Neuronal stem cell (in vitro differentiated cells): Measurements from ENCODE around the gene WWOX.

ENCODE experiments used
- DNase-seq: peaks from one replicate; pipeline ENCODE4 v3.0.0-alpha.2; 2013; ENCODE audit warnings: low spot score
- H2AFZ ChIP-seq: one replicate; pipeline ENCODE4 v1.6.1; 2013; ENCODE audit warnings: mild to moderate bottlenecking, low read length, inconsistent platforms
- H2AK5ac ChIP-seq: 2 replicates; pipeline ENCODE4 v1.6.1; 2013; ENCODE audit warnings: low read depth, mild to moderate bottlenecking, inconsistent platforms, low read length, moderate library complexity, mixed read lengths
- H2BK120ac ChIP-seq: 2 replicates; pipeline ENCODE4 v1.6.1; 2013; ENCODE audit warnings: low read depth, mild to moderate bottlenecking, inconsistent platforms, low read length, moderate library complexity, mixed read lengths
- H2BK12ac ChIP-seq: one replicate; pipeline ENCODE4 v1.6.1; 2013; ENCODE audit warnings: low read length, inconsistent platforms
- H2BK15ac ChIP-seq: 2 replicates; pipeline ENCODE4 v1.6.1; 2013; ENCODE audit warnings: mild to moderate bottlenecking, low read length, inconsistent platforms, mixed read lengths
- H2BK5ac ChIP-seq: one replicate; pipeline ENCODE4 v1.6.1; 2013; ENCODE audit warnings: inconsistent platforms, mild to moderate bottlenecking, low read length, moderate library complexity
- H3K14ac ChIP-seq: one replicate; pipeline ENCODE4 v1.6.1; 2013; ENCODE audit warnings: low read length, inconsistent platforms
- H3K18ac ChIP-seq: 2 replicates; pipeline ENCODE4 v1.6.1; 2013; ENCODE audit warnings: low read length, inconsistent platforms
- H3K23ac ChIP-seq: 2 replicates; pipeline ENCODE4 v1.6.1; 2013; ENCODE audit warnings: low read depth, mild to moderate bottlenecking, mixed read lengths, low read length, inconsistent platforms; ENCODE audit not compliant: poor library complexity
- H3K27ac ChIP-seq: replicated peaks from 3 replicates; pipeline ENCODE4 v1.5.1; 2013; ENCODE audit warnings: low read length, inconsistent platforms
- H3K27me3 ChIP-seq, 3 experiments: 2 replicates each; pipeline ENCODE4 v1.6.1; 2013; ENCODE audit warnings: low read length in 3 of 3, mild to moderate bottlenecking in 2 of 3, inconsistent platforms in 1 of 3, low read depth in 1 of 3, mixed read lengths in 1 of 3, moderate library complexity in 1 of 3; ENCODE audit not compliant: control insufficient read depth in 3 of 3, insufficient read depth in 3 of 3
- H3K36me3 ChIP-seq, 2 donors: replicated peaks in 1 of 2; 2 replicates each; pipeline ENCODE4 v1.6.1; 2013; ENCODE audit warnings: low read length in 2 of 2; ENCODE audit not compliant: control insufficient read depth in 2 of 2, insufficient read depth in 2 of 2
- H3K4ac ChIP-seq: 2 replicates; pipeline ENCODE4 v1.6.1; 2013; ENCODE audit warnings: inconsistent platforms, mild to moderate bottlenecking, low read length, moderate library complexity
- H3K4me1 ChIP-seq, 2 donors: 1 replicate in 1 of 2; 2 replicates in 1 of 2; pipeline ENCODE4 v1.6.1; 2013; ENCODE audit warnings: low read length in 2 of 2, low read depth in 1 of 2; ENCODE audit not compliant: control insufficient read depth in 2 of 2, insufficient read depth in 1 of 2
- H3K4me2 ChIP-seq: one replicate; pipeline ENCODE4 v1.6.1; 2013; ENCODE audit warnings: mild to moderate bottlenecking, low read length, inconsistent platforms; ENCODE audit not compliant: insufficient read depth, poor library complexity, severe bottlenecking
- H3K4me3 ChIP-seq, 2 donors: 2 replicates each; pipeline ENCODE4 v1.5.1; 2013; ENCODE audit warnings: low read length in 2 of 2, mild to moderate bottlenecking in 2 of 2, inconsistent platforms in 1 of 2, moderate library complexity in 1 of 2
- H3K79me1 ChIP-seq: one replicate; pipeline ENCODE4 v1.6.1; 2013; ENCODE audit warnings: low read depth, mild to moderate bottlenecking, inconsistent platforms, low read length, moderate library complexity
- H3K9ac ChIP-seq: one replicate; pipeline ENCODE4 v1.6.1; 2013; ENCODE audit warnings: mild to moderate bottlenecking, low read depth, low read length, inconsistent platforms; ENCODE audit not compliant: poor library complexity
- H3K9me3 ChIP-seq, 2 donors: replicated peaks in 1 of 2; 2 replicates each; pipeline versions ENCODE3 to v1.6.1; 2013; ENCODE audit warnings: low read length in 2 of 2, mild to moderate bottlenecking in 2 of 2, inconsistent platforms in 1 of 2, low read depth in 1 of 2, mixed read lengths in 1 of 2, moderate library complexity in 1 of 2; ENCODE audit not compliant: control insufficient read depth in 2 of 2, insufficient read depth in 1 of 2
- H4K8ac ChIP-seq: one replicate; pipeline ENCODE4 v1.6.1; 2013; ENCODE audit warnings: low read depth, mild to moderate bottlenecking, inconsistent platforms, low read length, moderate library complexity
- H4K91ac ChIP-seq: one replicate; pipeline ENCODE4 v1.6.1; 2013; ENCODE audit warnings: low read length, low read depth, mild to moderate bottlenecking, inconsistent platforms; ENCODE audit not compliant: poor library complexity
- WGBS, 2 donors: extraction: QIAGEN DNeasy Blood & Tissue Kit; methylation state at CpG; one replicate each; pipeline ENCODE4 v1.1.7; 2013; ENCODE audit warnings: missing lambda C conversion rate in 2 of 2, mixed read lengths in 1 of 2; ENCODE audit not compliant: insufficient read length in 2 of 2, insufficient replicate concordance in 1 of 2; ENCODE audit errors: extremely low coverage in 2 of 2; 5-methylcytosine and 5-hydroxymethylcytosine counted together

Gene WWOX

DNA sequence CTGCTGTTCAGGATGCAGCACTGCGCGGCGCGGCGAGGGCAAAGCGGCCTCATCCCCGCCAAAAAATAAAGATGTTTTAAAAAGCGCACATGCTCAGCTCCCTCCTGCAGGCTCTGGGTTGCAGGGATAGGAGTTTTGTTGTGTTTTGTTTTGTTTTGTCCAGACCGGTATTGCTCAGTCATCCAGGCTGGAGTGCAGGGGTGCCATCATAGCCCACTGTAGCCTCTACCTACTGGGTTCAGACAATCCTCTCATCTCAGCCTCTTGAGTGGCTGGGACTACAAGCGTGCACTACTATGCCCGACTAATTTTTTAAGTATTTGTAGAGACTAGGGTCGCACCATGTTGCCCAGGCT is 636 bp downstream of the WWOX start:
- Histone ChIP-seq H3K4ac (no peak overlapping the region), H2BK15ac (no peak overlapping the region), H3K4me1 (peaks cover 0 to 2% of the 10 kb centered on the region in 2 donors), H3K4me2 (peak overlapping the region; percentile 90), H3K14ac (no peak overlapping the region), H4K91ac (no peak overlapping the region), H3K18ac (no peak overlapping the region), H3K23ac (no peak overlapping the region), H3K27me3 (no peaks in the 10 kb centered on the region), H3K27ac (no peak overlapping the region), H2BK120ac (no peak overlapping the region), H4K8ac (no peak overlapping the region), H3K36me3 (peaks cover 0 to 4% of the 10 kb centered on the region in 2 donors), H3K9me3 (peaks cover 0 to 3% of the 10 kb centered on the region in 2 donors), H3K9ac (peak overlapping the region; percentile 17), H3K4me3 (peak overlapping the region; percentile 93 to 94), H2BK5ac (peak overlapping the region; percentile 82), H2AFZ (peak overlapping the region; percentile 100), H2AK5ac (no peak overlapping the region), H2BK12ac (no peak overlapping the region), H3K79me1 (no peaks in the 10 kb centered on the region)
- no CpG with 5 or more reads among the region's 12 CpGs for WGBS, 2 donors
- no peak for DNase-seq

- Histone ChIP-seq H4K8ac (no peak overlapping the region), H3K4me3 (no peak overlapping the region), H3K14ac (no peak overlapping the region), H2BK120ac (no peak overlapping the region), H2BK5ac (no peak overlapping the region), H4K91ac (no peak overlapping the region), H2AFZ (no peak overlapping the region), H3K18ac (no peak overlapping the region), H2AK5ac (no peak overlapping the region), H3K79me1 (no peaks in the 10 kb centered on the region), H3K27ac (no peak overlapping the region), H3K4me2 (no peak overlapping the region), H3K9ac (no peak overlapping the region), H3K4ac (no peak overlapping the region), H3K27me3 (no peaks in the 10 kb centered on the region), H3K23ac (no peak overlapping the region), H3K9me3 (peaks cover 0 to 3% of the 10 kb centered on the region in 2 donors), H3K4me1 (peaks cover 2% of the 10 kb centered on the region in 2 donors), H2BK12ac (no peak overlapping the region), H2BK15ac (no peak overlapping the region), H3K36me3 (peaks cover 0 to 4% of the 10 kb centered on the region in 2 donors)
- WGBS, 2 donors: no CpG with 5 or more reads among the region's 5 CpGs
- no peak for DNase-seq
These were observed 2.7 kb downstream of the WWOX start for GRCh38 chr16:78102122-78102660.

DNA sequence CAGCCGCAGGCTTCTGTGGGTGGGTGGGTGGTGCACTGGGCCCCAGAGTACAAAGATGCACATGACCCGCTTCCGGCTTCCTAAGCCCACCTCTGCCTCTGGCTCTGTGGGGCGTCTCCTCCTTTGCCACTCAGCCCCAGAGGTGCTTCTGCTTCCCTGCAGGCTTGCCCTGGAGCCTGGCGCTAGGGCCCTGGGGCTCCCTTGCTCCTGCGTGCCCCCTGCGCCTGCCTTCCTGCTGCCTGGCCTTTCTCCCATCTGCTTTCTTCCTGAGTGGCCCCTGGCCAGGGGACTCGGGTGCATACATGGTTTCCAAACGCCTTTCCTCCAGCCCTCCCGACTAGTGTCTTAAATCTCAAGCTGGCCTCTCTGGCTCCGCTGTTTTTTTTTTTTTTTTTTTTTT is 3.4 kb downstream of the WWOX start:
- Histone ChIP-seq H3K27me3 (no peaks in the 10 kb centered on the region), H3K27ac (no peak overlapping the region), H3K4me2 (no peak overlapping the region), H3K79me1 (no peaks in the 10 kb centered on the region), H4K91ac (no peak overlapping the region), H3K14ac (no peak overlapping the region), H3K18ac (no peak overlapping the region), H3K9ac (no peak overlapping the region), H3K36me3 (peaks cover 0 to 4% of the 10 kb centered on the region in 2 donors), H2BK15ac (no peak overlapping the region), H3K23ac (no peak overlapping the region), H3K4me3 (no peak overlapping the region), H2AFZ (no peak overlapping the region), H2BK120ac (no peak overlapping the region), H2BK12ac (no peak overlapping the region), H3K4ac (no peak overlapping the region), H2BK5ac (no peak overlapping the region), H3K4me1 (peaks cover 2% of the 10 kb centered on the region in 2 donors), H2AK5ac (no peak overlapping the region), H3K9me3 (peaks cover 0 to 3% of the 10 kb centered on the region in 2 donors), H4K8ac (no peak overlapping the region)
- WGBS, 2 donors: no CpG with 5 or more reads among the region's 11 CpGs
- no peak for DNase-seq

DNA sequence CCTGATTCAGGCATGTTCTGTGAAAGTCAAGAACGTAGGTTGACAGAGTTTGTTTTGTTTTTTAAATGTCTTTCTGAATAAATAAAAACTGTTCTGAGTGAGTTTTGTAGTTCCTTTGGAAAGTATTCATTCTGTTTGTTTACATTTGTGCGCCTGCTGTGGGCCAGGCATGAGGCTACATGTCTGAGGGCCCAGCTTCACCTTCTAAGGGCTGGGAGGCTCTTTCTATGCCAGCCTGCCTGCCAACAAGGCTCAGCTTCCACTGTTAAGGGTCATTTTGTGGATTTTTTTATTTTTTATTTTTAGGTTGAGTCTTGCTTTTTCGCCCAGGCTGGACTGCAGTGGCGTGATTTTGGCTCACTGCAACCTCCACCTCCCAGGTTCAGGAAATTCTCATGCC is 6.1 kb downstream of the WWOX start:
- H3K79me1 ChIP-seq: no peaks in the 10 kb centered on the region
- no peak overlapping the region for H2AFZ ChIP-seq
- no peak overlapping the region for H2AK5ac ChIP-seq
- peaks cover 0 to 3% of the 10 kb centered on the region in 2 donors for H3K9me3 ChIP-seq
- no peak overlapping the region for H2BK15ac ChIP-seq
- H4K91ac ChIP-seq: no peak overlapping the region
- H3K27me3 ChIP-seq: no peaks in the 10 kb centered on the region
- no peak overlapping the region for H3K18ac ChIP-seq
- no peak overlapping the region for H2BK120ac ChIP-seq
- no peak overlapping the region for H3K4ac ChIP-seq
- no peak overlapping the region for H3K4me3 ChIP-seq
- H4K8ac ChIP-seq: no peak overlapping the region
- H3K36me3 ChIP-seq: peaks cover 7 to 18% of the 10 kb centered on the region in 2 donors
- H3K4me1 ChIP-seq: peaks cover 0 to 2% of the 10 kb centered on the region in 2 donors
- no peak overlapping the region for H2BK5ac ChIP-seq
- H3K27ac ChIP-seq: no peak overlapping the region
- H3K4me2 ChIP-seq: no peak overlapping the region
- no CpG with 5 or more reads among the region's 4 CpGs for WGBS, 2 donors
- H3K14ac ChIP-seq: no peak overlapping the region
- no peak overlapping the region for H3K9ac ChIP-seq
- H2BK12ac ChIP-seq: no peak overlapping the region
- no peak overlapping the region for H3K23ac ChIP-seq
- no peak for DNase-seq
